Stomach (tissue), 9 donors: ENCODE measurements around the gene TJP1. TPM values are rescaled to one million over a fixed set of nuclear protein-coding genes. Genes with fewer than 3 reads are reported as not detected.

Source experiments
- DNase-seq, 2 donors: peaks; one replicate each; pipeline versions ENCODE4 v3.0.0 to v3.0.0-alpha.2; 2013 to 2019
- H3K27ac ChIP-seq, 5 donors: fragments of 200-600 bp in 4 of 5; sonication (generic) in 4 of 5; one replicate each; pipeline ENCODE4 v1.5.1; 2013 to 2019; ENCODE audit warnings: mild to moderate bottlenecking in 1 of 5, moderate library complexity in 1 of 5
- H3K27me3 ChIP-seq, 3 donors: fragments of 200-600 bp; sonication (generic); one replicate each; pipeline ENCODE4 v1.5.1; 2017 to 2019; ENCODE audit warnings: mixed run types in 1 of 3
- H3K36me3 ChIP-seq, 4 donors: fragments of 200-600 bp; sonication (generic); 1 replicate in 3 of 4; 2 replicates in 1 of 4; pipeline ENCODE4 v1.5.1; 2016 to 2019
- H3K4me1 ChIP-seq, 4 donors: fragments of 200-600 bp; sonication (generic); one replicate each; pipeline ENCODE4 v1.5.1; 2016 to 2019
- H3K4me3 ChIP-seq, 4 donors: fragments of 200-600 bp; sonication (generic) in 3 of 4; one replicate each; pipeline ENCODE4 v1.5.1; 2016 to 2019; ENCODE audit warnings: mild to moderate bottlenecking in 1 of 4
- H3K9me3 ChIP-seq, 4 donors: fragments of 200-600 bp; sonication (generic); one replicate each; pipeline ENCODE4 v1.5.1; 2016 to 2019
- EP300 ChIP-seq: sonication (generic); formaldehyde crosslinking; IDR thresholded peaks from one replicate; pipeline ENCODE4 v1.6.1; 2017; ENCODE audit warnings: antibody characterized with exemption
- POLR2A ChIP-seq, 4 donors: fragments of 450-650 bp; IDR thresholded peaks; one replicate each; pipeline ENCODE4 v1.6.1; 2016; ENCODE audit warnings: antibody characterized with exemption in 4 of 4, control low read depth in 2 of 4, mild to moderate bottlenecking in 1 of 4, moderate library complexity in 1 of 4
- POLR2AphosphoS5 ChIP-seq, 3 donors: sonication (generic); formaldehyde crosslinking; IDR thresholded peaks; one replicate each; pipeline ENCODE4 v1.6.1; 2016; ENCODE audit warnings: antibody characterized with exemption in 3 of 3
- WGBS, 5 donors: extraction: QIAGEN DNeasy Blood & Tissue Kit in 3 of 5; methylation state at CpG; one replicate each; pipeline versions ENCODE4 v1.1.5 to v1.1.7; 2013 to 2018; 5-methylcytosine and 5-hydroxymethylcytosine counted together
- intact Hi-C: fragments of 100-400 bp; cut with DNase I; formaldehyde crosslinking; loops from one replicate; pipeline ENCODE4 v1.15.1; 2023; ENCODE audit warnings: low total_unique reads
- polyA plus RNA-seq, 3 donors: library from polyadenylated mRNA; stranded (reverse); fragments of 200-250 nt; gene quantifications; one replicate each; pipeline ENCODE4 v1.2.3, GENCODE V29; 2013
- total RNA-seq, 5 donors: library from RNA; depleted of rRNA; stranded (reverse); fragments of >200 nt; gene quantifications; one replicate each; pipeline versions ENCODE4 v1.1.0 to v1.2.3, GENCODE V29; 2014 to 2016
- TF ChIP-seq, protein P1 (sequence below), 7 experiments: fragments of 450-650 bp in 4 of 7; fragments of 200-600 bp in 3 of 7; sonication (generic) in 3 of 7; IDR thresholded peaks; one replicate each; pipeline ENCODE4 v1.5.1; 2016 to 2019; ENCODE audit warnings: antibody characterized with exemption in 7 of 7, control low read depth in 2 of 7, mild to moderate bottlenecking in 1 of 7
- donor health status: healthy with polysubstance abuse.
- donor health status: Bipolar disorder and iron deficiency.
- donor health status: healthy.

The TJP1 gene
- total and polyA plus RNA-seq, 8 donors, result 12.3 to 167 (median 70.7) TPM

- H3K9me3 ChIP-seq, result no peaks in the 10 kb centered on the region
- intact Hi-C loops, result no loop called here
- H3K27me3 ChIP-seq, result no peaks in the 10 kb centered on the region
- H3K4me3 ChIP-seq, result no peak overlapping the region
- H3K36me3 ChIP-seq, result no peaks in the 10 kb centered on the region
- WGBS, 5 donors, result 82 to 91% (median 89%) methylated on average over 9 of the region's 9 CpGs
- H3K27ac ChIP-seq, result no peak overlapping the region
- no peak for DNase-seq
- peaks cover 6 to 15% (median 12%) of the 10 kb centered on the region in 4 donors for H3K4me1 ChIP-seq
- TF ChIP-seq EP300 (no peak), POLR2A (IDR thresholded peaks at IDR 0.05) (no peak), POLR2AphosphoS5 (IDR thresholded peaks at IDR 0.05) (no peak)
- TF ChIP-seq, protein P1, sequence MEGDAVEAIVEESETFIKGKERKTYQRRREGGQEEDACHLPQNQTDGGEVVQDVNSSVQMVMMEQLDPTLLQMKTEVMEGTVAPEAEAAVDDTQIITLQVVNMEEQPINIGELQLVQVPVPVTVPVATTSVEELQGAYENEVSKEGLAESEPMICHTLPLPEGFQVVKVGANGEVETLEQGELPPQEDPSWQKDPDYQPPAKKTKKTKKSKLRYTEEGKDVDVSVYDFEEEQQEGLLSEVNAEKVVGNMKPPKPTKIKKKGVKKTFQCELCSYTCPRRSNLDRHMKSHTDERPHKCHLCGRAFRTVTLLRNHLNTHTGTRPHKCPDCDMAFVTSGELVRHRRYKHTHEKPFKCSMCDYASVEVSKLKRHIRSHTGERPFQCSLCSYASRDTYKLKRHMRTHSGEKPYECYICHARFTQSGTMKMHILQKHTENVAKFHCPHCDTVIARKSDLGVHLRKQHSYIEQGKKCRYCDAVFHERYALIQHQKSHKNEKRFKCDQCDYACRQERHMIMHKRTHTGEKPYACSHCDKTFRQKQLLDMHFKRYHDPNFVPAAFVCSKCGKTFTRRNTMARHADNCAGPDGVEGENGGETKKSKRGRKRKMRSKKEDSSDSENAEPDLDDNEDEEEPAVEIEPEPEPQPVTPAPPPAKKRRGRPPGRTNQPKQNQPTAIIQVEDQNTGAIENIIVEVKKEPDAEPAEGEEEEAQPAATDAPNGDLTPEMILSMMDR (IDR thresholded peaks at IDR 0.05), result no peak
These were observed 140.3 kb downstream of the TJP1 start for GRCh38 chr15:29681946-29682345.

- Histone ChIP-seq H3K9me3 (no peaks in the 10 kb centered on the region), H3K36me3 (no peaks in the 10 kb centered on the region), H3K27ac (no peak overlapping the region), H3K27me3 (no peaks in the 10 kb centered on the region), H3K4me3 (no peak overlapping the region), H3K4me1 (peaks cover under 1 to 20% (median 10%) of the 10 kb centered on the region in 4 donors)
- 93 to 97% (median 95%) methylated on average over 13 to 15 of the region's 15 CpGs for WGBS, 5 donors
- intact Hi-C loops, result no loop called here
- no peak for DNase-seq
- TF ChIP-seq EP300, result no peak
- TF ChIP-seq POLR2A (IDR thresholded peaks at IDR 0.05), result no peak
- TF ChIP-seq POLR2AphosphoS5 (IDR thresholded peaks at IDR 0.05), result no peak
- TF ChIP-seq, protein P1 (IDR thresholded peaks at IDR 0.05), result no peak
These were observed 141.0 kb downstream of the TJP1 start for GRCh38 chr15:29681166-29681845.

GRCh38 chr15:29680465-29681165 lies 141.7 kb downstream of the TJP1 start:
- Histone ChIP-seq H3K4me1 (peaks cover 0 to 26% (median 14%) of the 10 kb centered on the region in 4 donors), H3K27me3 (peaks cover 0 to 6% (median 0%) of the 10 kb centered on the region in 3 donors), H3K27ac (no peak overlapping the region), H3K4me3 (no peak overlapping the region), H3K9me3 (no peaks in the 10 kb centered on the region), H3K36me3 (no peaks in the 10 kb centered on the region)
- intact Hi-C loops, result no loop called here
- WGBS, 5 donors, result 74 to 80% (median 77%) methylated on average over 12 of the region's 12 CpGs
- DNase-seq, result no peak
- TF ChIP-seq, protein P1 (IDR thresholded peaks at IDR 0.05), result no peak
- TF ChIP-seq EP300 (no peak), POLR2A (IDR thresholded peaks at IDR 0.05) (no peak), POLR2AphosphoS5 (IDR thresholded peaks at IDR 0.05) (no peak)

DNA sequence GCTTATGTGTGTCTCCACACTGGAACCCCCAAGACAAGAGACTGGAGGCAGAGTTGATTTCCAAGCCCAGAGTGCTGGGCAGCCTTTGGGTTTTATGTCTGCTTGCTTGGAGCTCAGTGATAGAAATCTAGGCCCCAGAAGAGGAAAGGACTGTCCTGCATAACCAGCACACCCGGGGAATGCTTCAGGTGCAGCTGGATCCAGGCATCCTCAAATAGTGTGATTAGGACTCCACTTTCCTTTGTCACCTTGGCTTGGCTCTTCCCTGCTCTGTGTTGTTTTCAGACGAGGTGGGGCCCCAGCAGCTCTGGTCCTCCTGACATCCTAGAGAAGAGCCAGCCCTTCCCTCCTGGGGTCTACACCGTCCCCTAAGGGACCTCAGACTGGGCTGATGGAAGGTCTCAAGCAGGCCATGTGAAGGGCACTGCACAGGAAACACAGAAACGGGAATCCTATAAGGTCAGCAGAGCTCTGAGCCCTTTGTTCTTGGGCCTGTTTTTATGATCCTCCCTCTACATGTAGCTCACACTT lies 143.7 kb downstream of the TJP1 start:
- Histone ChIP-seq H3K4me3 (no peak overlapping the region), H3K4me1 (peaks cover 0 to 44% (median 30%) of the 10 kb centered on the region in 4 donors), H3K9me3 (no peaks in the 10 kb centered on the region), H3K27ac (peak overlapping the region in 1 of 5 donors; percentile 38), H3K27me3 (peaks cover 0 to 23% (median 0%) of the 10 kb centered on the region in 3 donors), H3K36me3 (no peaks in the 10 kb centered on the region)
- 69 to 85% (median 81%) methylated on average over 4 of the region's 4 CpGs for WGBS, 5 donors
- TF ChIP-seq, protein P1 (IDR thresholded peaks at IDR 0.05), result no peak
- no peak for TF ChIP-seq POLR2A (IDR thresholded peaks at IDR 0.05)
- no peak for TF ChIP-seq EP300
- TF ChIP-seq POLR2AphosphoS5 (IDR thresholded peaks at IDR 0.05), result no peak
- intact Hi-C loops, result no loop called here
- no peak for DNase-seq
